ENCODE measurements around the gene NDUFC1. TPM values are rescaled to one million over a fixed set of nuclear protein-coding genes. Genes with fewer than 3 reads are reported as not detected.

NDUFC1 gene
- polyA plus RNA-seq, 1 experiment = 52.9 TPM

- Histone ChIP-seq H3K27ac (ENCODE audit: low read depth, low read length) (no peak overlapping the region), H3K27me3 (ENCODE audit: control insufficient read depth, insufficient read depth, low read length) (no peaks in the 10 kb centered on the region), H3K4me3 (ENCODE audit: low read depth, low read length) (no peak overlapping the region), H3K9me3 (ENCODE audit: control insufficient read depth, insufficient read depth, low read length) (no peaks in the 10 kb centered on the region; the same call in 1 of the 2 replicates)
- ChIA-PET POLR2A (interaction anchor here (0.6 kb wide), 1 partner anchor 13 kb away, joined by 3 read pairs; no protein-coding TSS in a partner anchor), CTCF (interaction anchor here (2.2 kb wide), 1 partner anchor 55 kb away, joined by 6 read pairs; no protein-coding TSS in a partner anchor)
- TF ChIP-seq CTCF (IDR thresholded peaks at IDR 0.05; ENCODE audit: low read depth, low read length) = no peak
- DNase-seq (ENCODE audit: low read depth, low spot score) = no peak
These were observed 61.0 kb downstream of the NDUFC1 start for GRCh38 chr4:139241086-139241783.

Small RNA genes within 50 kb of the gene (small RNA-seq; reads per million reads assigned to genes)
- not detected for gene RNU6-1074P (ENCODE audit: insufficient read length, low read depth)
- gene RNU6-1214P (ENCODE audit: insufficient read length, low read depth) = not detected

Other genes with a start within 250 kb of the NDUFC1 start
- gene ELF2, start 125.3 kb downstream of the NDUFC1 start, polyA plus RNA-seq (2011; rRNA removed) = 30.0 and 40.4 TPM in 2 replicates
- gene MGARP, start 22.3 kb downstream of the NDUFC1 start, polyA plus RNA-seq (2011; rRNA removed) = 42.6 and 57.7 TPM in 2 replicates
- 20.5 and 30.2 TPM in 2 replicates for gene NAA15, start 972 bp downstream of the NDUFC1 start, polyA plus RNA-seq (2011; rRNA removed)
- gene RAB33B, start 151.6 kb upstream of the NDUFC1 start, polyA plus RNA-seq (2011; rRNA removed) = 5.4 and 7.8 TPM in 2 replicates

All from AG04450 (cell line).